Cardiac muscle cell (in vitro differentiated cells and primary cell): Measurements from ENCODE around the gene PTPN14. TPM values are rescaled to one million over a fixed set of nuclear protein-coding genes. Genes with fewer than 3 reads are reported as not detected.

ENCODE experiments used
- DNase-seq, 2 donors: peaks; one replicate each; pipeline versions ENCODE4 v3.0.0 to v3.0.0-alpha.2; 2010 to 2017; ENCODE audit warnings: low read depth in 1 of 2, low spot score in 1 of 2
- H3K27ac ChIP-seq: fragments of 200-600 bp; sonication (generic); 2 replicates; pipeline ENCODE4 v1.5.1; 2016
- H3K27me3 ChIP-seq: fragments of 200-600 bp; sonication (generic); 2 replicates; pipeline ENCODE4 v1.6.0; 2016; ENCODE audit warnings: control low read depth
- H3K36me3 ChIP-seq: fragments of 200-600 bp; sonication (generic); 2 replicates; pipeline ENCODE4 v1.5.1; 2016; ENCODE audit warnings: control low read depth
- H3K4me1 ChIP-seq: fragments of 200-600 bp; sonication (generic); 2 replicates; pipeline ENCODE4 v1.8.1; 2017; ENCODE audit warnings: low read depth, mild to moderate bottlenecking, mixed run types
- H3K4me3 ChIP-seq: fragments of 200-600 bp; sonication (generic); 2 replicates; pipeline ENCODE4 v1.5.1; 2016; ENCODE audit warnings: mild to moderate bottlenecking
- H3K9me3 ChIP-seq: fragments of 200-600 bp; sonication (generic); 2 replicates; pipeline ENCODE4 v1.5.1; 2017; ENCODE audit warnings: low read depth, mild to moderate bottlenecking, control low read depth
- CTCF ChIP-seq: IDR thresholded peaks from 2 replicates; pipeline ENCODE4 v1.5.1; 2012; ENCODE audit warnings: low read depth, mild to moderate bottlenecking, low read length
- polyA plus RNA-seq: library from polyadenylated mRNA; unstranded; fragments of >200 nt; fragmentation: Nextera tagmentation; extraction: Ambion mirVana; gene quantifications from 2 replicates; pipeline ENCODE4 v1.2.1, GENCODE V29; 2016
- total RNA-seq: library from RNA; depleted of rRNA; stranded (reverse); fragments of >200 nt; gene quantifications from 2 replicates; pipeline ENCODE4 v1.2.3, GENCODE V29; 2016

The PTPN14 gene
- total and polyA plus RNA-seq, 2 experiments from 2014 or later, result 4.6 to 5.4 TPM

DNA sequence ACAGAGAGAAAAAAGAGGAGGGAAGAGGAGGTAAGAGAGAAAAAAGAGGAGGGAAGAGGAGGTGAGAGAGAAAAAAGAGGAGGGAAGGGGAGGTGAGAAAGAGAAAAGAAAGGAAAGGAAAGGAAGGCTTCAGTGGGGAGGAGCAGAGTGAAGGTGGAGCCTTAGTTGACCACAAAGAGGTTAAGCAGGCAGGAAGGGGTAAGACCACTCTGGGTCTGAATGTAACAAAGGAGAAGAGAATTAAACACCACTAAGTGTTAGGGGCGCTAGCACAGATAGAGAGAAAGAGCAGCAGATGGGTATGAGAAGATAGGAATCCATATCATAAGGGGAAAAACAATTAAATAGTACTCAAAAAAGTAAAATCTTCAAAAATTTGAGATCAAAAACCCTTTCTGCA is 6.6 kb downstream of the PTPN14 start:
- Histone ChIP-seq H3K4me1 (peaks cover 9% of the 10 kb centered on the region), H3K27me3 (peaks cover 16% of the 10 kb centered on the region), H3K9me3 (no peaks in the 10 kb centered on the region), H3K4me3 (no peak overlapping the region), H3K27ac (no peak overlapping the region), H3K36me3 (no peaks in the 10 kb centered on the region)
- no peak for TF ChIP-seq CTCF
- no peak for DNase-seq

DNA sequence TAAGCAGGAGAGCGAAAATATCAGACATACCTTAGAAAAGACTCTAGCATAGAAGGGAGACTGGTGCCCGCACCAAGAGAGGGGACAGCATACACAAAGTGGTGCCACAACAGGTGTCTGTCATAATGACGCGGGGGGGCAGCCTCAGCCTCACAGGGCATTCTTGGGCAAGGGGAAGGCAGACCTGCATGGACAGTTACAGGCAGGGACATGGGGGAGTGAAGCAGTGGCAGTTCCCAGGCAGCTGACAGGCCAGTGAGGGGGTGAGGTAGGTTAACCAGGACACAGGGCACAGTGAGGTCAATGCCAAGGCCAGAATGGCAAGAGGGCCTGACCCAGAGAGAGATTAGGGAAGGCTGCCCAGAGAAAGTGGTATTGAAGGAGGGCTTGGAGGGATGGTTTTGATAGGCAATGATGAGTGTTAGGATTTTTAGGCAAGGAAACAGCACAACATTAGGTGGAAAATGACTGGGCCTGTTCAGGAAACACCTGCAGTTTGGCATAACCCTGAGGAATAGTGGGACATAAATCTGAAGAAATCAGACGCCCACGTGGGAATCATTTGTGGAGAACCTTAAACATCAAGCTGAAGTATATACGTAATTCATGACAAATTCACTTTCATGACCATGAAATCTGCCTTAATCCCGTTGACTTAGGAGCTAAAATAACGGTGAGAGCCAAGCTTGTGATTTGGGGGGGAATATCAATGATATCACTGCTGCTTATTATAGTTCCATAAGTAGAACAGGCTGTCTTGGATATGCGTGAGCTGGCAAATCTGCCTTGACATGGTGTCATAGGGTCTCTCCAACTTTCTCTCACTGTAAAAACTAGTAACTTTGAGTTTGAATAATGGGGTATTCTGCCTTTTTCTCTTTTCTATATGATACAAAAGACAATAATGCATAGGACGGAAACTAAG is 8.9 kb downstream of the PTPN14 start:
- no peak for DNase-seq
- Histone ChIP-seq H3K27ac (no peak overlapping the region), H3K4me1 (peaks cover 3% of the 10 kb centered on the region), H3K9me3 (no peaks in the 10 kb centered on the region), H3K27me3 (peaks cover 25% of the 10 kb centered on the region), H3K36me3 (no peaks in the 10 kb centered on the region), H3K4me3 (no peak overlapping the region)
- no peak for TF ChIP-seq CTCF

- Histone ChIP-seq H3K4me1 (peaks cover 3% of the 10 kb centered on the region), H3K36me3 (no peaks in the 10 kb centered on the region), H3K9me3 (no peaks in the 10 kb centered on the region), H3K27me3 (peaks cover 25% of the 10 kb centered on the region), H3K4me3 (no peak overlapping the region), H3K27ac (no peak overlapping the region)
- no peak for TF ChIP-seq CTCF
- no peak for DNase-seq
Observed at GRCh38 chr1:214541693-214542092, 9.7 kb downstream of the PTPN14 start.

DNA sequence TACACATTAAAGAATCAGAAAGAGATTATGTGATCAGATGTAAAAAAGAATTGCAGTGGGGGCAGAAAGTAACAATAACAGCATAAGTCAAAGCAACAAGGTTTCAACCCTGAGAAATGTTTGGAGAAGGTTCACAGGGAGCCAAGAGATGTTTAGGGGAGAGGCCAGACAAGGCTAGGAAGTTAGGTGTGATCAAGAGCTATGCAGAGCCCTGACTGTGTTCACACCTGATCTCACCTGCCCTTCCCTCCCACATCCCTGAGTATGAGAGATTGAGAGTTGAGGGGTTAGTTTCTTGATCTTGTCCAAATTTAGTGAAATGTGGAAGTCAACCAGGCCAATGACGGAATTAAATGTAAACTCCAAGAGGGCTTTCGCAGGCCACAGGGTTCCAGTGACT is 10.2 kb downstream of the PTPN14 start:
- no peaks in the 10 kb centered on the region for H3K36me3 ChIP-seq
- peaks cover 3% of the 10 kb centered on the region for H3K4me1 ChIP-seq
- H3K9me3 ChIP-seq, result no peaks in the 10 kb centered on the region

GRCh38 chr1:214540324-214540723 is 11.1 kb downstream of the PTPN14 start:
- Histone ChIP-seq H3K4me1 (peaks cover 3% of the 10 kb centered on the region), H3K9me3 (no peaks in the 10 kb centered on the region), H3K4me3 (no peak overlapping the region), H3K27me3 (peaks cover 18% of the 10 kb centered on the region), H3K27ac (no peak overlapping the region), H3K36me3 (no peaks in the 10 kb centered on the region)
- TF ChIP-seq CTCF, result no peak
- peak in 1 of 2 donors; percentile 60 for DNase-seq

More for the DNA sequence above, 10.2 kb downstream of the PTPN14 start:
- Histone ChIP-seq H3K27me3 (peaks cover 25% of the 10 kb centered on the region), H3K4me3 (no peak overlapping the region), H3K27ac (no peak overlapping the region)
- no peak for DNase-seq
- TF ChIP-seq CTCF, result no peak
